ENCODE data around the gene EML2.

Gene EML2

DNA sequence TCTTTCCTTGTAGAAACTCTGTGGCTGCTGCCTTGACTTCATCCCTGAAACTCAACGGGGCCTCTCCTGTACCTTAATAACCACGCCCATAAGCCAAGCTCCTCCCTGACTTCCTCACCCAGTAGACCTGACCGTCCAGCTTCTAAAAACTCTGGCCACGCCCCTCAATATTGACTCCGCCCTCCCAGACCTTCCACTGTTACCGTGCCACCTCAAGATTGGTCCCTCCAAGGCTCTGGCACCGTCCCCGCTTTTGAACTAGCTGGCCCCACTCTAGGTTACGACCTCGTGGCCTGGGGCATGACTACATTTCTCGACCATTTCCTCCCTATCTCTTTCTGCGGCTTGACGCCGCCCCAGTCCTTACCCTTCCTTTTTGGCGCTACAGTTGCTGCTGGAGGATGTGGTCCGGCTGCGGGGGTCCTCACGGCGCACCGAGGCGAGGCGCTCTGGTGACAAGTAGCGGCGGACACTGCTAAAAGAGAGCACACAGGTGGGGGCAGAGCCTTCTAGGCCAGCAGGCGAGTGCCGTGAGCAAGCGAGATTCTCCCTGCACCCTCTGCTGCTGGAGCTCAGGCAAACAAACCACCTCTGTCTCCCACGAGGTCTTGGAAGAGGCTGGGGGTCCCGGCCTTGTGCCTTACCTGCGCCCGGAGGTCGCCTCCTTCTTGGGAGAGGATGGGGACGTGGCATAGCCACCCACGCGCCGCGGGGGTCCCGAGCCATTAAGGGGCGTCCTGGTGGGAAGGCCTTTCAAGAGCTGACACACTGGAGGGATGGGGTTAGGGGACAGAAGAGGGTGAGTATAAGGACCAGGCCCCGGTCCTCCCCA is 2.3 kb upstream of the EML2 start:
- TF ChIP-seq, protein P1, sequence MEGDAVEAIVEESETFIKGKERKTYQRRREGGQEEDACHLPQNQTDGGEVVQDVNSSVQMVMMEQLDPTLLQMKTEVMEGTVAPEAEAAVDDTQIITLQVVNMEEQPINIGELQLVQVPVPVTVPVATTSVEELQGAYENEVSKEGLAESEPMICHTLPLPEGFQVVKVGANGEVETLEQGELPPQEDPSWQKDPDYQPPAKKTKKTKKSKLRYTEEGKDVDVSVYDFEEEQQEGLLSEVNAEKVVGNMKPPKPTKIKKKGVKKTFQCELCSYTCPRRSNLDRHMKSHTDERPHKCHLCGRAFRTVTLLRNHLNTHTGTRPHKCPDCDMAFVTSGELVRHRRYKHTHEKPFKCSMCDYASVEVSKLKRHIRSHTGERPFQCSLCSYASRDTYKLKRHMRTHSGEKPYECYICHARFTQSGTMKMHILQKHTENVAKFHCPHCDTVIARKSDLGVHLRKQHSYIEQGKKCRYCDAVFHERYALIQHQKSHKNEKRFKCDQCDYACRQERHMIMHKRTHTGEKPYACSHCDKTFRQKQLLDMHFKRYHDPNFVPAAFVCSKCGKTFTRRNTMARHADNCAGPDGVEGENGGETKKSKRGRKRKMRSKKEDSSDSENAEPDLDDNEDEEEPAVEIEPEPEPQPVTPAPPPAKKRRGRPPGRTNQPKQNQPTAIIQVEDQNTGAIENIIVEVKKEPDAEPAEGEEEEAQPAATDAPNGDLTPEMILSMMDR (IDR thresholded peaks at IDR 0.05; ENCODE audit: insufficient read depth, missing control alignments) = no peak
- no peak for DNase-seq (ENCODE audit: insufficient read length, low spot score)
- no peak for FAIRE-seq

DNA sequence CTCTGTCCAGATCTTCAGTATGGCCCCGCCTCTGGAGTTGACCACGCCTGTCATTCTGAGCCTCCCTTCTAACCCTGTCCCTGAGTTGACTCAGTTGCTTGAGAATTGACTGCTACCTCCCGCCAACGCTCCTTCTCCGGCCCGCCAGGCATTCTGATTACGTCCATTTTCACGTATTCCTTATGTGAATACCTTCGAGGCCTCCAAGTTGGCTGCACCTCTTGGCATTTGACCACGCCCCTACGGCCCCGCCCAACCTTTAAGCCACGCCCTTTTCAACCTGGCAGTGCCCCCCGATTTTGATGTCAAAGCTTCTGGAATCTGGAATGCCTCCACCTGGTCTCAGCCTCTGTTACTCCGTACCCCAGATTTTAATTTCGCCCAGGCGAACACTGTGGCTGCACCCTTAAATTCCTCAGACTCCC is 1.7 kb upstream of the EML2 start:
- TF ChIP-seq, protein P1 (IDR thresholded peaks at IDR 0.05; ENCODE audit: insufficient read depth, missing control alignments) = no peak
- FAIRE-seq (no peak), DNase-seq (ENCODE audit: insufficient read length, low spot score) (no peak)

DNA sequence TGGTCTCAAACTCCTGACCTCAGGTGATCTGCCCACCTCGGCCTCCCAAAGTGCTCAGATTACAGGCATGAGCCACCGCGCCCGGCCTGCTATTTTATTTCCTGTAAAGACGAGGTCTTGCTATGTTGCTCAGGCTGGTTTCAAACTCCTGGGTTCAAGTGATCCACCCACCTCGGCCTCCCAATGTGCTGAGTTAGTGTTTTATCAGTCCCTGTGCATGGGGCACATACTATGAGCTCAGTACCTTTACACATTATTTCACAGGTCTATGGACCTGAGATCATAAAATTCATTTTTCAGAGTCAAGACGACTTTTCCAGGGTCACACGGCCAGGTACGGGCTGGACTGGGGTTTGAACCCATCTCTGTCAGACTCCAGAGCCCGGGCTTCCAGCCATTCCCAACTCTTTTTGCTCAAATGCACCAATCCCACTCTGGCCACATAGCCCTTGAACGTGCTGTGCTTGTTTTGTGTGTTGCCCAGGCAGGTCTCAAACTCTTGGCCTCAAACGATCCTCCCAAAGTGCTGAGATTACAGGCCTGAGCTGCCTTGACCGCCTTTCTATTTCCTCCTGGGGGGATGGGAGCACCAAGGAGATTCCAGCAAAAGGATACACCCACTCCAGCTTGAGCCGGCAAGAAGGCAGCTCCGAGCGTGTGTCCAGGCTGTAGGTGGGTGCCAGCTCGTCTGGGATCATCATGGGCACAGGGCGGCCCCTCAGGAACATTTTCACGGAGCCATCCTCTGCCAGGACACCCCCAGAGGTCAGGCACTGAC is 1.1 kb downstream of the EML2 start:
- DNase-seq (ENCODE audit: insufficient read length, low spot score) (no peak), FAIRE-seq (no peak)

DNA sequence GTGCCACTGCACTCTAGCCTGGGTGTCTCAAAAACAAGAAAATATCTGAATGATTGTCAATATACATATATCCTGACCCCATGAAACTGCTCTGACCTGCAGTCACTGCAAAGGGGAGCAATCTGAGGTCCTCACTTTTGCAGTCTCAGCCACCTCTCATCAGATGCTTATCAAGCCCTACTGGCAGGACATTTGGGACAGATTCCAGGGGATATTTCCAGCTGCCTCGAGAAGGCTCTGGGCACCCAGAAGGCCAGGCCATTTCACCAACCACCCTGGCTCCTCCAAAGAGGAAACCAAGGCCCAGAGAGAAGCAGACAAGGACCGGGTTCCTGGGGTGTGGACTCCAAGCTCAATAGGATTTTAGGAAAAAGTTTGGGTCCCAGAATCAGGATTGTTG is 2.3 kb downstream of the EML2 start:
- DNase-seq (ENCODE audit: insufficient read length, low spot score) (no peak), FAIRE-seq (no peak)
- TF ChIP-seq, protein P1 (IDR thresholded peaks at IDR 0.05; ENCODE audit: insufficient read depth, missing control alignments) = no peak

More for the DNA sequence above, 1.1 kb downstream of the EML2 start:
- TF ChIP-seq, protein P1 (IDR thresholded peaks at IDR 0.05; ENCODE audit: insufficient read depth, missing control alignments) = no peak

DNA sequence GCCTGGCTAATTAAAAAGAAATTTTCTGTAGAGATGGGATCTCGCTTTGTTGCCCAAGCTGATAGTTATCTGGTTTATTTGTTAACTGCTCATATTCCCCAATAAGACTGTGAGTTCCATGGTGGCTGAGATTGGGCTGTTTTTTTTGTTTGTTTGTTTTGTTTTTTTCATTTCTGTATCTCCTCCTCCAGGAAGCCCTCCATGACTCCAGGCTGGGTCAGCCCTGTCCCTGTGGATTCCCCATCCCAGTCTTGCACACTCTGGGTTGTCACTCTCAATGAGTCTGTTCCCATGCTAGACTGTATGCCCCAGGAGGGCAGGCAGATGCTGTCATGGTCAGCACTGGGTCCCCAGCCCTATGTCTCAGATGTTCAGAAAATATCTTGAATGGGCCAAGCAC is 2.9 kb downstream of the EML2 start:
- DNase-seq (ENCODE audit: insufficient read length, low spot score) = no peak
- TF ChIP-seq, protein P1 (IDR thresholded peaks at IDR 0.05; ENCODE audit: insufficient read depth, missing control alignments) = no peak
- FAIRE-seq = no peak

DNA sequence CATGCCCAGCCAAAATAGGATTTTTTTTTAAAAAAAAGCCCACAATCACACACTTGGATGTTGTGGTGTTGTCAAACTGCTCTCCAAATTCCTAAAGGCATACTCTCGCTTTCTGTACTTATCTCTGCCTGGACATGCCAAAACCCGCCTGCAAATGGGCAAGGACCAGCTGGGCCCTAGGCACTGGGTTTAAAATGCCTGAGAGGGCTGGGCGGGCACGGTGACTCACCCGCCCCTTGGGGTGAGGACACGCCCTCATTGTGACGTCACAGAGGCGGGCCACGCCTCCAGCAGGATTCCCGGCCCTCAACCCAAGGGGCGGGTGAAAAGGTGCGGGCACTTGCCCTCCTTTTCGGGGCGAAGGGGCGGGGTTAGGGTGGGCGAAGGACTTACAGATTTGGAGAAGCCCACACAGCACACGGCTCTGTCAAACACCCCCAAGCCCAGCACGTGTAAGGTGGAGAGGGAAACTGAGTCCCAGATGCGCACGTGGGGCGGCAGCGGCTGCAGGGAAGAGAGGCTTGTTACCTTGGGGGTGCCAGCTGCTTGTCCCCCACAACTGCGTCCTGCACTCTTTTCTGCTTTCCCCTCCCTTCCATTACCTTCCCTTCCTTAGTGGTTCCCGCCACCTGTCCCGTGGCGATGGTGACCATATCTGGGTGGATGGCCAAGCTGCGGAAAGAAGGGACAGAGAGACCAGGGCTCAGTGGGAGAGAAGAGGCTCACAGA is 6.6 kb downstream of the EML2 start:
- TF ChIP-seq, protein P1 (IDR thresholded peaks at IDR 0.05; ENCODE audit: insufficient read depth, missing control alignments) = no peak
- FAIRE-seq (no peak), DNase-seq (ENCODE audit: insufficient read length, low spot score) (peak; percentile 94)

Data from D721Med (cell line).